Naive B cell (primary cell): ENCODE measurements around the gene PCLO. TPM values are rescaled to one million over a fixed set of nuclear protein-coding genes. Genes with fewer than 3 reads are reported as not detected.
"Not testable (repeated sequence)": the region's sequence is repeated elsewhere in the genome, so short reads cannot be mapped to it uniquely, and the experiment has no call there.

Source experiments
- ATAC-seq, 2 donors: fragments of 150-1000 bp; cut with Tn5 transposase; 2 replicates each; pipeline ENCODE4 v1.10.0; 2021; ENCODE audit warnings: low read depth in 2 of 2, mild to moderate bottlenecking in 2 of 2, moderate library complexity in 2 of 2
- DNase-seq: peaks from one replicate; pipeline ENCODE4 v3.0.0; 2022
- H3K27ac Mint-ChIP-seq, 6 donors: one replicate each; pipeline ENCODE4 v1.8.0; 2020 to 2022; ENCODE audit warnings: mild to moderate bottlenecking in 6 of 6, mixed read lengths in 6 of 6, moderate library complexity in 5 of 6, inconsistent platforms in 2 of 6
- H3K27me3 Mint-ChIP-seq, 3 donors: one replicate each; pipeline ENCODE4 v1.8.0; 2021 to 2022; ENCODE audit warnings: mixed read lengths in 3 of 3, mild to moderate bottlenecking in 1 of 3
- H3K36me3 Mint-ChIP-seq, 2 donors: one replicate each; pipeline ENCODE4 v1.8.0; 2020 to 2022; ENCODE audit warnings: mixed read lengths in 2 of 2, inconsistent platforms in 1 of 2, mild to moderate bottlenecking in 1 of 2
- H3K4me1 Mint-ChIP-seq, 3 donors: one replicate each; pipeline ENCODE4 v1.8.0; 2020 to 2022; ENCODE audit warnings: mixed read lengths in 3 of 3, inconsistent platforms in 1 of 3, mild to moderate bottlenecking in 1 of 3, moderate library complexity in 1 of 3
- H3K4me3 Mint-ChIP-seq, 8 donors: one replicate each; pipeline ENCODE4 v1.8.0; 2020 to 2022; ENCODE audit warnings: mild to moderate bottlenecking in 8 of 8, mixed read lengths in 8 of 8, moderate library complexity in 8 of 8, inconsistent platforms in 2 of 8
- H3K9me3 Mint-ChIP-seq, 7 donors: one replicate each; pipeline ENCODE4 v1.8.0; 2020 to 2022; ENCODE audit warnings: mixed read lengths in 7 of 7, mild to moderate bottlenecking in 5 of 7, inconsistent platforms in 2 of 7, moderate library complexity in 1 of 7
- polyA plus RNA-seq, 6 donors: library from polyadenylated mRNA; unstranded; fragments of 300-500 nt; fragmentation: Illumina TruSeq; gene quantifications; one replicate each; pipeline ENCODE4 v1.2.3, GENCODE V29; 2021; ENCODE audit warnings: low read depth in 6 of 6

Gene PCLO
- polyA plus RNA-seq, 6 donors from 2014 or later = not detected

GRCh38 chr7:83119026-83119382 is 43.7 kb downstream of the PCLO start:
- no peaks in the 10 kb centered on the region for H3K36me3 Mint-ChIP-seq
- no peaks in the 10 kb centered on the region for H3K4me1 Mint-ChIP-seq
- H3K27me3 Mint-ChIP-seq = no peaks in the 10 kb centered on the region
- H3K27ac Mint-ChIP-seq = no peak overlapping the region
- H3K9me3 Mint-ChIP-seq = peaks cover 0 to 46% (median 12%) of the 10 kb centered on the region in 7 donors
- DNase-seq = no peak
- H3K4me3 Mint-ChIP-seq = no peak overlapping the region
- no peak for ATAC-seq

- no peak for DNase-seq
- no peak for ATAC-seq
- H3K27ac Mint-ChIP-seq = no peak overlapping the region
- H3K27me3 Mint-ChIP-seq = no peaks in the 10 kb centered on the region
- H3K4me3 Mint-ChIP-seq = no peak overlapping the region
- no peaks in the 10 kb centered on the region for H3K4me1 Mint-ChIP-seq
- no peaks in the 10 kb centered on the region for H3K36me3 Mint-ChIP-seq
- peaks cover 0 to 44% (median 11%) of the 10 kb centered on the region in 7 donors for H3K9me3 Mint-ChIP-seq
These were observed 44.2 kb downstream of the PCLO start for GRCh38 chr7:83118347-83119025.

DNA sequence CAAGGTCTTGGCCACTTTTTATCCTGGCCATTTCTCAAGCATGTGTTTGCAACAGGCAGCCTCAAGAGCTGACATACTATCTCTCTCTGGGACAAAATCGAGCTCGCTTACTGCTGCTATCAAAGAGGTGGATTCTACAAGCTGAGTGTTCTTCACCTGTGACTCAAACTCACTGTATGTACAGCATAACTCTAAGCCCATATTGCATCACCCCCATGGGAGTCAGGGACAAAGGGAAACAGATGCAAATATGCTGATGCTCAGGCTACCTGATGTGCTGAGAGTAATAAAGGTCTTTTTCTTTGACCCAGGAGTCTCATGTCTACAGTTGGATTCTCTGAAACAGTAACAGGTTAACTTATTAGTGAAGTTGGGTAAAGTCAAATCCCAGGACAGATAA is 45.2 kb downstream of the PCLO start:
- H3K9me3 Mint-ChIP-seq = peaks cover 0 to 34% (median 7%) of the 10 kb centered on the region in 7 donors
- no peak for DNase-seq
- no peak overlapping the region for H3K4me3 Mint-ChIP-seq
- no peak overlapping the region for H3K27ac Mint-ChIP-seq
- no peaks in the 10 kb centered on the region for H3K27me3 Mint-ChIP-seq
- ATAC-seq = no peak
- no peaks in the 10 kb centered on the region for H3K4me1 Mint-ChIP-seq
- no peaks in the 10 kb centered on the region for H3K36me3 Mint-ChIP-seq

GRCh38 chr7:83111391-83111790 is 51.3 kb downstream of the PCLO start:
- DNase-seq = no peak
- Mint-ChIP-seq H3K9me3 (no peaks in the 10 kb centered on the region), H3K27ac (no peak overlapping the region), H3K27me3 (no peaks in the 10 kb centered on the region), H3K4me3 (no peak overlapping the region), H3K4me1 (no peaks in the 10 kb centered on the region), H3K36me3 (no peaks in the 10 kb centered on the region)
- no peak for ATAC-seq

- no peak overlapping the region for H3K4me3 Mint-ChIP-seq
- H3K4me1 Mint-ChIP-seq = no peaks in the 10 kb centered on the region
- DNase-seq = no peak
- H3K36me3 Mint-ChIP-seq = no peaks in the 10 kb centered on the region
- H3K27me3 Mint-ChIP-seq = no peaks in the 10 kb centered on the region
- H3K27ac Mint-ChIP-seq = no peak overlapping the region
- no peak for ATAC-seq
- H3K9me3 Mint-ChIP-seq = no peaks in the 10 kb centered on the region
These were observed 53.3 kb downstream of the PCLO start for GRCh38 chr7:83109352-83109751.

DNA sequence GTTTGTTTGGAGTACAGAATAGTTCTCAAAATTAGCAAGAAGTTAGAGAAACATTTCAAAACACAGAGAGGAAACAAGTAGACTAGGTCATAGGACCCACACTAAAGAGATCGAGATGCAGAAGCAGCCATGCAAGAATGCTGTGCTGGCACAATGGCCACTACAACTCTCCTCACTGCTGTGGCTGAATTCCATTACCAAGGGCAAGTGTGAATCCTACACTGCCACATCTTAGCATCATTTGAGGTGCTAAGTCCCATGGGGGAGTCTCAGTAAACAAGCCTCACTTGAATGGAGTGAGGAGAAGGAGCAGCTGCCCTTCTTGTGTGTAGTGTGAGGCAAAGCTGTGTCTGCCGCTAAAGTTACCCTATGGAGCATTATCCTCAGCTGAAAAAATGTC is 56.7 kb downstream of the PCLO start:
- no peak overlapping the region for H3K27ac Mint-ChIP-seq
- no peak for ATAC-seq
- no peaks in the 10 kb centered on the region for H3K9me3 Mint-ChIP-seq

DNA sequence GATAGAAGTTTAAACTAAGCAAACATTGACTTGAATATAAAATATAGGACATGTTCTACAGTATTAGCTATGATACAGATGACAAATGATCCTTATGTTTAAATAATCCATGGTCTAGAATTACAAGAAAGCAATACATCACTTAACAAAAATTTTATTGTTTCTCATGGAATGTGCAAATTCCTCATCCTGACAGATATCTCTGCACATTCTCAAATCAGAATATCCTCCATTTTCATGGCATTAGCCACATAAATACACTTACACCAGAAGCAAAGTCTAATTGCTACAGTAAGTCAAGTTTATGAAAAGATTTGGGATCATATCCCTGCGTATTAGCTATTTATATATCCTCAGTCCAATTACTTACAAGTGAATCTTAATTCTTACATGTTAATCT is 57.6 kb downstream of the PCLO start:
- Mint-ChIP-seq H3K27ac (no peak overlapping the region), H3K36me3 (no peaks in the 10 kb centered on the region), H3K4me3 (no peak overlapping the region), H3K27me3 (no peaks in the 10 kb centered on the region), H3K9me3 (no peaks in the 10 kb centered on the region), H3K4me1 (no peaks in the 10 kb centered on the region)
- ATAC-seq (no peak), DNase-seq (no peak)

More for the DNA sequence above, 56.7 kb downstream of the PCLO start:
- no peaks in the 10 kb centered on the region for H3K27me3 Mint-ChIP-seq
- H3K4me3 Mint-ChIP-seq = no peak overlapping the region
- no peak for DNase-seq
- no peaks in the 10 kb centered on the region for H3K4me1 Mint-ChIP-seq
- H3K36me3 Mint-ChIP-seq = no peaks in the 10 kb centered on the region

DNA sequence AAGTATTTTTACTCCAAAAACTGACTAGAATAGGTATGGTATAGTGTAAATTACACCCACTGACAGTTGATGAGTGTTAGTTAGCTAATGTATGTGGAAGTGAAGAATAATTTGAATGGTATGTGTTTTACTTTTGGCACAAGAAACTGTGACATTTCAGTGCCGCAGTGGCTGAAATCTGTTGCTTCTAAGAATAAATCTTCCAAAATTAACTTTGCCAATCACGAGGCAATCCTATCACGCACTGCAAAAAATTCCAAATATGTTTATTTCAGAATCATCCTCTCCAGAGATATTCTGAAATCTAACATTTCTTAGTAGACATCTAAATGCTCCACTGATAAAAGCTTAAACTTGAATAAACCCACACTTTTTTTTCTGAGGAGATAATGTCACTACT is 61.2 kb downstream of the PCLO start:
- no peak overlapping the region for H3K27ac Mint-ChIP-seq
- H3K36me3 Mint-ChIP-seq = no peaks in the 10 kb centered on the region
- no peak overlapping the region for H3K4me3 Mint-ChIP-seq
- no peak for DNase-seq
- peaks cover 0 to 4% (median 0%) of the 10 kb centered on the region in 7 donors for H3K9me3 Mint-ChIP-seq
- no peaks in the 10 kb centered on the region for H3K27me3 Mint-ChIP-seq
- H3K4me1 Mint-ChIP-seq = no peaks in the 10 kb centered on the region
- no peak for ATAC-seq

- no peaks in the 10 kb centered on the region for H3K4me1 Mint-ChIP-seq
- H3K9me3 Mint-ChIP-seq = peaks cover 0 to 4% (median 0%) of the 10 kb centered on the region in 7 donors
- no peak for ATAC-seq
- H3K36me3 Mint-ChIP-seq = no peaks in the 10 kb centered on the region
- DNase-seq = no peak
- no peak overlapping the region for H3K27ac Mint-ChIP-seq
- no peak overlapping the region for H3K4me3 Mint-ChIP-seq
- H3K27me3 Mint-ChIP-seq = no peaks in the 10 kb centered on the region
These were observed 66.6 kb downstream of the PCLO start for GRCh38 chr7:83096065-83096580.

GRCh38 chr7:83085299-83085698 is 77.4 kb downstream of the PCLO start:
- no peak for ATAC-seq
- DNase-seq = no peak
- Mint-ChIP-seq H3K4me3 (no peak overlapping the region), H3K4me1 (no peaks in the 10 kb centered on the region), H3K27me3 (no peaks in the 10 kb centered on the region), H3K27ac (no peak overlapping the region), H3K9me3 (peaks cover 0 to 4% (median 0%) of the 10 kb centered on the region in 7 donors), H3K36me3 (no peaks in the 10 kb centered on the region)

GRCh38 chr7:83079879-83080278 is 82.8 kb downstream of the PCLO start:
- not testable (repeated sequence) for H3K36me3 Mint-ChIP-seq, H3K27ac Mint-ChIP-seq, DNase-seq, H3K4me1 Mint-ChIP-seq, H3K27me3 Mint-ChIP-seq, H3K9me3 Mint-ChIP-seq, ATAC-seq, H3K4me3 Mint-ChIP-seq

DNA sequence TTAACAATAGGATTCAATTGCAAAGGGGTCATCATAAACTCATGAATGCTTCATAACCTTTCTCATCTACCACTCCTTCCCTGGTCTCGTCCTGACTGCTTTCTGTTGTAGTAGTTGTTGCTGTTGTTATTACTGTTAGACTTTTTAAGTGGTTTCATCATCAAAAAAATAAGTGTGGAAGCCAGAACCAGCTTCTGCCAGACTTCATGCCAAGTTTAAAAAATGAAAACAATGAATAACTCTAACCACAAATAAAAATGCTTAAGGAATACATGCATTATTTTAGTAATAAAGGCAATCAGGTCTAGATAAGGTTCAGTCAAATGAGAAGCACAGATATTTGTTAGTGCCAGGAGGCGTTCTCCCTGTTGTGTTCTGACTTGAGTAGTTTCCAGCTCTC is 85.4 kb downstream of the PCLO start:
- Mint-ChIP-seq H3K36me3 (no peaks in the 10 kb centered on the region), H3K9me3 (peaks cover 0 to 5% (median 2%) of the 10 kb centered on the region in 7 donors), H3K4me1 (no peaks in the 10 kb centered on the region), H3K27ac (no peak overlapping the region), H3K27me3 (no peaks in the 10 kb centered on the region), H3K4me3 (no peak overlapping the region)
- DNase-seq (no peak), ATAC-seq (no peak)

GRCh38 chr7:83072576-83073517 is 89.8 kb downstream of the PCLO start:
- ATAC-seq (no peak), DNase-seq (no peak)
- no peaks in the 10 kb centered on the region for H3K27me3 Mint-ChIP-seq
- no peaks in the 10 kb centered on the region for H3K4me1 Mint-ChIP-seq
- H3K9me3 Mint-ChIP-seq = peaks cover 0 to 5% (median 2%) of the 10 kb centered on the region in 7 donors
- no peak overlapping the region for H3K4me3 Mint-ChIP-seq
- no peak overlapping the region for H3K27ac Mint-ChIP-seq
- no peaks in the 10 kb centered on the region for H3K36me3 Mint-ChIP-seq

GRCh38 chr7:83065714-83066113 is 97.0 kb downstream of the PCLO start:
- DNase-seq (no peak), ATAC-seq (no peak)
- H3K9me3 Mint-ChIP-seq = peaks cover 0 to 7% (median 0%) of the 10 kb centered on the region in 7 donors
- H3K27ac Mint-ChIP-seq = no peak overlapping the region
- no peaks in the 10 kb centered on the region for H3K27me3 Mint-ChIP-seq
- H3K4me3 Mint-ChIP-seq = no peak overlapping the region
- no peaks in the 10 kb centered on the region for H3K36me3 Mint-ChIP-seq
- no peaks in the 10 kb centered on the region for H3K4me1 Mint-ChIP-seq
